COLO829 (cell line): ENCODE measurements around the gene GABARAP.
A peak's percentile ranks its signal among the peaks of the same experiment; 100 is the strongest.
"Not testable (repeated sequence)": the region's sequence is repeated elsewhere in the genome, so short reads cannot be mapped to it uniquely, and the experiment has no call there.

Experiments
- DNase-seq: peaks from one replicate; pipeline ENCODE4 v3.0.0; 2012; ENCODE audit warnings: low spot score

Gene GABARAP

GRCh38 chr17:7260651-7261378 is 18.6 kb upstream of the GABARAP start:
- DNase-seq = no peak

GRCh38 chr17:7260151-7260550 is 17.9 kb upstream of the GABARAP start:
- no peak for DNase-seq

GRCh38 chr17:7259555-7259889 is 17.3 kb upstream of the GABARAP start:
- DNase-seq = no peak

GRCh38 chr17:7258731-7259554 is 16.7 kb upstream of the GABARAP start:
- no peak for DNase-seq

- no peak for DNase-seq
Measured at GRCh38 chr17:7256766-7257456, 14.7 kb upstream of the GABARAP start.

- no peak for DNase-seq
Measured at GRCh38 chr17:7254511-7254910, 12.3 kb upstream of the GABARAP start.

- DNase-seq = no peak
Measured at GRCh38 chr17:7253082-7253481, 10.8 kb upstream of the GABARAP start.

GRCh38 chr17:7252176-7253043 is 10.2 kb upstream of the GABARAP start, which contains the start of gene ELP5:
Gene ELP5, plus strand, starts transcription at chr17:7252215. Its CDS starts 336 bp downstream, at chr17:7252551.
- DNase-seq = peak; percentile 89

GRCh38 chr17:7251661-7252175 is 9.5 kb upstream of the GABARAP start, which contains the start of gene CTDNEP1:
Gene CTDNEP1, minus strand, starts transcription at chr17:7251734. Its CDS starts 438 bp downstream, at chr17:7251296.
- DNase-seq = peak; percentile 100

GRCh38 chr17:7250695-7251627 is 8.7 kb upstream of the GABARAP start:
- no peak for DNase-seq

GRCh38 chr17:7249830-7250229 is 7.6 kb upstream of the GABARAP start:
- DNase-seq = no peak

GRCh38 chr17:7249214-7249613 is 7.0 kb upstream of the GABARAP start:
- no peak for DNase-seq

GRCh38 chr17:7248796-7249195 is 6.5 kb upstream of the GABARAP start:
- no peak for DNase-seq

- no peak for DNase-seq
Measured at GRCh38 chr17:7246779-7247178, 4.5 kb upstream of the GABARAP start.

GRCh38 chr17:7243838-7244237 is 1.6 kb upstream of the GABARAP start:
- not testable (repeated sequence) for DNase-seq

GRCh38 chr17:7243453-7243729 is 1.1 kb upstream of the GABARAP start:
- no peak for DNase-seq

- no peak for DNase-seq
Measured at GRCh38 chr17:7242717-7243452, 636 bp upstream of the GABARAP start.

- no peak for DNase-seq
Measured at GRCh38 chr17:7241090-7241733, 1.0 kb downstream of the GABARAP start.

- DNase-seq = no peak
Measured at GRCh38 chr17:7240375-7240774, 1.9 kb downstream of the GABARAP start.
